A673 (cell line): ENCODE data around the gene UNG. TPM values are rescaled to one million over a fixed set of nuclear protein-coding genes. Genes with fewer than 3 reads are reported as not detected.
"Not testable (repeated sequence)": the region's sequence is repeated elsewhere in the genome, so short reads cannot be mapped to it uniquely, and the experiment has no call there.

ENCODE experiments used
- BruUV-seq: library from RNA; stranded (reverse); fragments of 400-500 nt; replicated peaks from 2 replicates; lab custom pipeline; 2021; lab: Mats Ljungman, UMichigan
- CTCF ChIA-PET: fragments of 300-600 bp; sonication (Branson Sonifier 250); formaldehyde crosslinking; loops from one replicate; lab custom pipeline; 2022; ENCODE audit warnings: antibody characterized with exemption; lab: Charles Lee
- POLR2A ChIA-PET: fragments of 300-600 bp; sonication (Branson Sonifier 250); formaldehyde crosslinking; loops from one replicate; lab custom pipeline; 2022; ENCODE audit warnings: antibody characterized with exemption; ENCODE audit not compliant: low non-redundant PET; lab: Charles Lee
- DNase-seq: peaks from one replicate; pipeline ENCODE4 v3.0.0-alpha.2; 2015; ENCODE audit warnings: low spot score
- H3K27ac ChIP-seq: fragments of 200-600 bp; sonication (generic); 2 replicates; pipeline ENCODE4 v1.5.1; 2016; ENCODE audit warnings: mixed run types, low read depth, mild to moderate bottlenecking, mixed read lengths, antibody characterized with exemption, low read length; ENCODE audit not compliant: poor library complexity, severe bottlenecking
- H3K27me3 ChIP-seq: fragments of 200-600 bp; sonication (generic); replicated peaks from 2 replicates; pipeline ENCODE4 v1.6.1; 2017; ENCODE audit warnings: mixed run types, low read depth, mild to moderate bottlenecking, mixed read lengths, antibody characterized with exemption, low read length; ENCODE audit not compliant: insufficient read depth, poor library complexity
- H3K36me3 ChIP-seq: fragments of 200-600 bp; sonication (generic); 2 replicates; pipeline ENCODE4 v1.6.1; 2016; ENCODE audit warnings: mixed run types, mild to moderate bottlenecking, mixed read lengths, antibody characterized with exemption, low read length; ENCODE audit not compliant: insufficient read depth, poor library complexity, severe bottlenecking
- H3K4me1 ChIP-seq: fragments of 200-600 bp; sonication (generic); 2 replicates; pipeline ENCODE4 v1.6.1; 2017; ENCODE audit warnings: mixed run types, mild to moderate bottlenecking, mixed read lengths, antibody characterized with exemption, low read length; ENCODE audit not compliant: insufficient read depth, poor library complexity, severe bottlenecking
- H3K4me3 ChIP-seq: fragments of 200-600 bp; sonication (generic); 2 replicates; pipeline ENCODE4 v1.5.1; 2016; ENCODE audit warnings: low read depth, mixed run types, mild to moderate bottlenecking, mixed read lengths, low read length; ENCODE audit not compliant: poor library complexity, severe bottlenecking
- H3K9me3 ChIP-seq: fragments of 200-600 bp; sonication (generic); 2 replicates; pipeline ENCODE4 v1.6.1; 2016; ENCODE audit warnings: mixed run types, low read depth, mild to moderate bottlenecking, mixed read lengths, antibody characterized with exemption, low read length; ENCODE audit not compliant: poor library complexity, severe bottlenecking
- CTCF ChIP-seq: fragments of 300-800, 200-600 bp; sonication (generic); conservative IDR thresholded peaks from 2 replicates; pipeline ENCODE4 v1.5.1; 2017; ENCODE audit warnings: low read depth, mild to moderate bottlenecking, antibody characterized with exemption, low read length, moderate library complexity, mixed read lengths
- EZH2 ChIP-seq: fragments of 200-600 bp; sonication (generic); IDR thresholded peaks from 2 replicates; pipeline ENCODE4 v1.6.1; 2017; ENCODE audit warnings: borderline replicate concordance, low read depth, mild to moderate bottlenecking, mixed read lengths, antibody characterized with exemption, low read length; ENCODE audit not compliant: poor library complexity, severe bottlenecking
- intact Hi-C: fragments of 100-400 bp; cut with micrococcal nuclease; formaldehyde crosslinking; loops from one replicate; pipeline ENCODE4 v1.10.0; 2022; ENCODE audit not compliant: unreplicated experiment
- total RNA-seq: library from RNA; stranded (reverse); gene quantifications from 2 replicates; pipeline ENCODE4 v1.2.3, GENCODE V29; 2021

Gene UNG
- total RNA-seq, 1 experiment from 2014 or later = 58.5 TPM

GRCh38 chr12:109140560-109140959 is 43.2 kb downstream of the UNG start:
- intact Hi-C loops = no loop called here
- no peak for DNase-seq
- no TSS peak for BruUV-seq
- TF ChIP-seq EZH2 (no peak), CTCF (no peak)
- H3K27me3 ChIP-seq = no peaks in the 10 kb centered on the region
- ChIA-PET POLR2A (no interaction called here), CTCF (no interaction called here)
- H3K4me3 ChIP-seq = no peak overlapping the region
- H3K9me3 ChIP-seq = peaks cover 8% of the 10 kb centered on the region
- no peaks in the 10 kb centered on the region for H3K4me1 ChIP-seq
- no peaks in the 10 kb centered on the region for H3K36me3 ChIP-seq
- H3K27ac ChIP-seq = no peak overlapping the region

GRCh38 chr12:109144224-109144623 is 46.8 kb downstream of the UNG start:
- no peaks in the 10 kb centered on the region for H3K27me3 ChIP-seq
- H3K27ac ChIP-seq = no peak overlapping the region
- no peaks in the 10 kb centered on the region for H3K4me1 ChIP-seq
- TF ChIP-seq EZH2 (no peak), CTCF (no peak)
- no peaks in the 10 kb centered on the region for H3K9me3 ChIP-seq
- H3K36me3 ChIP-seq = no peaks in the 10 kb centered on the region
- no TSS peak for BruUV-seq
- ChIA-PET POLR2A (no interaction called here), CTCF (no interaction called here)
- no peak for DNase-seq
- no peak overlapping the region for H3K4me3 ChIP-seq
- intact Hi-C loops = no loop called here

GRCh38 chr12:109147126-109147525 is 49.7 kb downstream of the UNG start:
- H3K27ac ChIP-seq, CTCF ChIA-PET, POLR2A ChIA-PET: not testable (repeated sequence)

GRCh38 chr12:109147954-109148353 is 50.6 kb downstream of the UNG start:
- no peak for DNase-seq

More at GRCh38 chr12:109147126-109147525, 49.7 kb downstream of the UNG start:
- H3K4me1 ChIP-seq, H3K4me3 ChIP-seq, H3K9me3 ChIP-seq, H3K27me3 ChIP-seq, H3K36me3 ChIP-seq, BruUV-seq, intact Hi-C loops, DNase-seq: not testable (repeated sequence)

More at GRCh38 chr12:109147954-109148353, 50.6 kb downstream of the UNG start:
- Histone ChIP-seq H3K36me3 (no peaks in the 10 kb centered on the region), H3K27me3 (no peaks in the 10 kb centered on the region), H3K4me3 (no peak overlapping the region), H3K9me3 (no peaks in the 10 kb centered on the region), H3K27ac (no peak overlapping the region), H3K4me1 (no peaks in the 10 kb centered on the region)
- ChIA-PET POLR2A (no interaction called here), CTCF (no interaction called here)
- BruUV-seq = no TSS peak
- intact Hi-C loops = no loop called here
- TF ChIP-seq EZH2 = no peak
- no peak for TF ChIP-seq CTCF
